Suprapubic skin (tissue), 4 donors: ENCODE results near the gene EIF3A. TPM values are rescaled to one million over a fixed set of nuclear protein-coding genes. Genes with fewer than 3 reads are reported as not detected.
A peak's percentile ranks its signal among the peaks of the same experiment; 100 is the strongest.

ENCODE experiments used
- DNase-seq, 2 donors: peaks; one replicate each; pipeline ENCODE4 v3.0.0-alpha.2; 2019; ENCODE audit warnings: low spot score in 2 of 2
- H3K27ac ChIP-seq: fragments of 200-600 bp; sonication (generic); one replicate; pipeline ENCODE4 v1.5.1; 2019
- H3K27me3 ChIP-seq: fragments of 200-600 bp; sonication (generic); one replicate; pipeline ENCODE4 v1.5.1; 2019
- H3K36me3 ChIP-seq: fragments of 200-600 bp; sonication (generic); one replicate; pipeline ENCODE4 v1.5.1; 2019
- H3K4me1 ChIP-seq: fragments of 200-600 bp; sonication (generic); one replicate; pipeline ENCODE4 v1.5.1; 2019
- H3K4me3 ChIP-seq: fragments of 200-600 bp; sonication (generic); one replicate; pipeline ENCODE4 v1.5.1; 2019; ENCODE audit warnings: mild to moderate bottlenecking
- H3K9me3 ChIP-seq: fragments of 200-600 bp; sonication (generic); one replicate; pipeline ENCODE4 v1.5.1; 2019
- CTCF ChIP-seq, 2 donors: fragments of 200-600 bp in 1 of 2; fragments of 450-650 bp in 1 of 2; sonication (generic) in 1 of 2; IDR thresholded peaks; one replicate each; pipeline ENCODE4 v1.5.1; 2016 to 2019; ENCODE audit warnings: antibody characterized with exemption in 2 of 2, mild to moderate bottlenecking in 1 of 2, moderate library complexity in 1 of 2
- EP300 ChIP-seq: sonication (generic); formaldehyde crosslinking; IDR thresholded peaks from one replicate; pipeline ENCODE4 v1.6.1; 2017; ENCODE audit warnings: antibody characterized with exemption
- POLR2A ChIP-seq, 2 donors: fragments of 450-650 bp; IDR thresholded peaks; one replicate each; pipeline ENCODE4 v1.6.1; 2017; ENCODE audit warnings: antibody characterized with exemption in 2 of 2, mild to moderate bottlenecking in 2 of 2, moderate library complexity in 2 of 2
- POLR2AphosphoS5 ChIP-seq, 3 donors: sonication (generic); formaldehyde crosslinking; IDR thresholded peaks; one replicate each; pipeline ENCODE4 v1.6.1; 2017; ENCODE audit warnings: antibody characterized with exemption in 3 of 3
- WGBS: methylation state at CpG from one replicate; pipeline ENCODE4 v1.1.5; 2018; 5-methylcytosine and 5-hydroxymethylcytosine counted together
- total RNA-seq, 4 donors: library from RNA; depleted of rRNA; stranded (reverse); fragments of >200 nt; gene quantifications; one replicate each; pipeline ENCODE4 v1.1.0, GENCODE V29; 2016

Gene EIF3A
- total RNA-seq: 100 to 1,000 TPM; 116 to 148 (median 123) TPM

DNA sequence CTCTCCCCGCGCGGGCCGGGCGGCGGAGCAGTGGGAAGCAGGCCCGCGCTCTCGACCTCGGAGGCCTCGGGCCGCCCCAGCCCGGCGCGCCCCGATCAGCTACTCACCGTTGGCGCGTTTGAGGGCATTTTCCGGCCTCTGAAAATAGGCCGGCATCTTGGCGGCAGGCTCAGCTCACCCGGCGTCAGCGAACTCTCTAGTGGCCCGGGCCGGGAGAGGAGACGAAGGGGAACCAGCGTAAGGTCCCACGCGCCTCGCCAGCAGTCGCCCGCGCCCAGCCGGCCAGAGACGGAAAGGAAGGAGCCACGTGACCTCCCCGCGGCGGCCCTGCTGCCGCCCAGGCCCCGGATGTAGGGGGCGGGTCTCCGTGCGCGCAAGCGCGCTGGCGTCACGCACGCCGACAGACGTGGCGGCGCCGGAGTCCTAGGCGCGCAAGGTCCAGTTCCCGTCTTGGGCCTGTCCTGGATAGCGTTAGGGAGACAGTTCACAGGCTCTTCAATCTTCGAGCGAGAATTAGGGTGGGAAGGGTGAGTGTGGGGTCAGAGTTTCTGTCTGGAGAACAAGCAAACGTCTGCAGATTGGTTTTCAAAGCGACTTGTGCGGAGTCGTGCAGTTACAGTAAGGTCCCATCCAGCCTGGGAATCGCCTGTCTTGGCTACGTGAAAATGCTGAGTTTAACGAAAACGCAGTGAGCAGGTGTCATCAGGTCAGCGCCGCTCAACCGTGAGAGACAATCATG, at the start of gene EIF3A:
TSS of gene EIF3A (minus strand) at position 297 of the 739 bp plus-strand sequence. CDS start at position 156, 141 bp downstream.
- Histone ChIP-seq H3K9me3 (no peaks in the 10 kb centered on the region), H3K27ac (peak within 1 kb of the TSS; percentile 96), H3K27me3 (no peaks in the 10 kb centered on the region), H3K36me3 (no peaks in the 10 kb centered on the region), H3K4me1 (peaks cover 47% of the 10 kb centered on the region), H3K4me3 (peak within 1 kb of the TSS; percentile 79)
- DNase-seq: peak; percentile 93 to 96
- under 1% methylated on average over 15 of the region's 74 CpGs for WGBS
- TF ChIP-seq EP300 (no peak), POLR2A (IDR thresholded peaks at IDR 0.05) (peak; percentile 81 to 94), POLR2AphosphoS5 (IDR thresholded peaks at IDR 0.05) (peak in 2 of 3 donors; percentile 77 to 87)

DNA sequence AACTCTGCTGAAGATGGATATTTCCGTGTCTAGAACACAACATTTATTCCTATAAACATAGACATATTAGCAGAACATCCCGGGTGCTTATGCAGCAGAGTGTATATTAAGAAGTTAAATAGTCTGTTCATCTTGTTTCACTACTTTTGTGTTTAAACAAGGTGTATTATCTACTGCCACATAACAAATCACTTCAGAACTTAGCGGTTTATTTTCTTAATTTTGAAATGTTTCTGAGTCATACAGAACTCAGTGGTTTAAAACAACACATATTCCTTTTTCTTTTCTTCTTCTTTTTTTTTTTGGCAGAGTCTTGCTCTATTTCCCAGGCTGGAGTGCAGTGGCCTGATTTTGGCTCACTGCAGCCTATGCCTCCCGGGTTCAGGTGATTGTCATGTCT, 49.1 kb upstream of the EIF3A start:
- H3K27ac ChIP-seq: no peak overlapping the region
- H3K36me3 ChIP-seq: peaks cover 54% of the 10 kb centered on the region
- DNase-seq: no peak
- H3K9me3 ChIP-seq: no peaks in the 10 kb centered on the region
- no peaks in the 10 kb centered on the region for H3K27me3 ChIP-seq
- WGBS: 96% methylated on average over 4 of the region's 4 CpGs
- no peaks in the 10 kb centered on the region for H3K4me1 ChIP-seq
- TF ChIP-seq CTCF (IDR thresholded peaks at IDR 0.05): no peak
- TF ChIP-seq POLR2A (IDR thresholded peaks at IDR 0.05): no peak
- TF ChIP-seq POLR2AphosphoS5 (IDR thresholded peaks at IDR 0.05): no peak
- TF ChIP-seq EP300: no peak
- no peak overlapping the region for H3K4me3 ChIP-seq

GRCh38 chr10:119125942-119126341, 45.3 kb upstream of the EIF3A start:
- Histone ChIP-seq H3K36me3 (peaks cover 68% of the 10 kb centered on the region), H3K4me1 (no peaks in the 10 kb centered on the region), H3K27me3 (no peaks in the 10 kb centered on the region), H3K4me3 (no peak overlapping the region), H3K27ac (no peak overlapping the region), H3K9me3 (no peaks in the 10 kb centered on the region)
- no peak for DNase-seq
- whole genome bisulfite sequencing: 98% methylated on average over 2 of the region's 2 CpGs
- TF ChIP-seq EP300: no peak

GRCh38 chr10:119120875-119121274, 40.3 kb upstream of the EIF3A start:
- Histone ChIP-seq H3K36me3 (peaks cover 81% of the 10 kb centered on the region), H3K27me3 (no peaks in the 10 kb centered on the region), H3K9me3 (no peaks in the 10 kb centered on the region), H3K4me3 (no peak overlapping the region), H3K4me1 (no peaks in the 10 kb centered on the region), H3K27ac (no peak overlapping the region)
- no peak for TF ChIP-seq EP300
- no peak for TF ChIP-seq POLR2AphosphoS5 (IDR thresholded peaks at IDR 0.05)
- TF ChIP-seq POLR2A (IDR thresholded peaks at IDR 0.05): no peak
- TF ChIP-seq CTCF (IDR thresholded peaks at IDR 0.05): no peak
- WGBS: 100% methylated on average over 2 of the region's 2 CpGs
- no peak for DNase-seq

DNA sequence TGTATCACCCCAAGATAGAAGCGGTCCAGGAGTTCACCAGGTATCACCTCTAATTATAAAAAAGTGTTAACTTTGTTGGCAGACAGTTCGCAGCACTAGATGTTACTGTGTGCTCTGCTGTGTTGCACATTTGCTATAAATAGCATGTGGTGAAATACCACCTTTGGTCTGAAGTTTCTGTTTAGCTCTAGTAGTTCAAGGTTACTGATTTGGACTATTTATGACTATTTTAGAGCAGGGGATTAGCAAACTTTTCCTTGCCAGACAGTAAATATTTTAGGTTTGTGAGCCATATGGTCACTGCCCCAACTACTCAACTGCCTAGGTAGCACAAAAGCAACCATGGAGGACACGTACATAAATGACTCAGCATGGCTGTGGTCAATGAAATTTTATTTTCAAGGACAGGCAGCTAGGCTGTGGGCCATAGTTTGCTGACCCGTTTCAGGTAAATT, 39.8 kb upstream of the EIF3A start:
- Histone ChIP-seq H3K36me3 (peaks cover 76% of the 10 kb centered on the region), H3K4me1 (no peaks in the 10 kb centered on the region), H3K4me3 (no peak overlapping the region), H3K9me3 (no peaks in the 10 kb centered on the region), H3K27me3 (no peaks in the 10 kb centered on the region), H3K27ac (no peak overlapping the region)
- WGBS: 84% methylated on average over 4 of the region's 4 CpGs
- DNase-seq: no peak
- TF ChIP-seq POLR2AphosphoS5 (IDR thresholded peaks at IDR 0.05) (no peak), EP300 (no peak), CTCF (IDR thresholded peaks at IDR 0.05) (no peak), POLR2A (IDR thresholded peaks at IDR 0.05) (no peak)

DNA sequence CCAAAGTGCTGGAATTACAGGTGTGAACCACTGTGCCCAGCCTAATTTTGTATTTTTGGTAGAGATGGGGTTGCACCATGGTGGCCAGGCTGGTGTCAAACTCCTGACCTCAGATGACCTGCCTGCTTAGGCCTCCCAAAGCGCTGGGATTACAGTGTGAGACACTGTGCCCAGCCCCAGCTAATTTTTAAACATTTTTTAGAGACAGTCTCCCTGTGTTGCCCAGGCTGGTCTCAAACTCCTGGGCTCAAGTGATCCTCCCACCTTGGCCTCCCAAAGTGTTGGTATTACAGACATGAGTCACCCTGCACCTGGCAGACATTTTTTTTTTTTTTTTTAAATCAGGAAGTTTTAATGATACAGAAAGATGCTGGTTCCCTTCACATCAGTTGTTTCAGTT, 38.8 kb upstream of the EIF3A start:
- Histone ChIP-seq H3K4me1 (no peaks in the 10 kb centered on the region), H3K4me3 (no peak overlapping the region), H3K27me3 (no peaks in the 10 kb centered on the region), H3K27ac (no peak overlapping the region), H3K36me3 (peaks cover 76% of the 10 kb centered on the region), H3K9me3 (no peaks in the 10 kb centered on the region)
- 100% methylated on average over 1 of the region's 1 CpG for WGBS
- no peak for DNase-seq
- no peak for TF ChIP-seq POLR2A (IDR thresholded peaks at IDR 0.05)
- TF ChIP-seq POLR2AphosphoS5 (IDR thresholded peaks at IDR 0.05): no peak
- no peak for TF ChIP-seq CTCF (IDR thresholded peaks at IDR 0.05)
- no peak for TF ChIP-seq EP300
